Caco-2 (cell line): Measurements from ENCODE around the gene MTNR1B. TPM values are rescaled to one million over a fixed set of nuclear protein-coding genes. Genes with fewer than 3 reads are reported as not detected.

Experiments
- BruUV-seq: library from RNA; stranded (reverse); fragments of 400-500 nt; replicated peaks from 2 replicates; lab custom pipeline; 2021; lab: Mats Ljungman, UMichigan
- CTCF ChIA-PET: fragments of 300-600 bp; sonication (Branson Sonifier 250); formaldehyde crosslinking; loops from one replicate; lab custom pipeline; 2022; ENCODE audit warnings: antibody characterized with exemption; lab: Charles Lee
- POLR2A ChIA-PET: fragments of 300-600 bp; sonication (Branson Sonifier 250); formaldehyde crosslinking; loops from one replicate; lab custom pipeline; 2022; ENCODE audit warnings: antibody characterized with exemption; lab: Charles Lee
- DNase-seq, 2 experiments: peaks; one replicate each; pipeline versions ENCODE4 v3.0.0 to v3.0.0-alpha.2; 2020 to 2022
- H3K27me3 ChIP-seq: replicated peaks from 2 replicates; pipeline ENCODE4 v1.6.0; 2011; ENCODE audit warnings: low read length; ENCODE audit not compliant: control insufficient read depth, insufficient read depth
- H3K36me3 ChIP-seq: 2 replicates; pipeline ENCODE4 v1.5.1; 2011; ENCODE audit warnings: low read length; ENCODE audit not compliant: control insufficient read depth, insufficient read depth
- H3K4me1 ChIP-seq: fragments of 250-450 bp; sonication (Bioruptor Pico); 2 replicates; pipeline ENCODE4 v1.5.1; 2020; ENCODE audit warnings: mild to moderate bottlenecking
- H3K4me3 ChIP-seq: 2 replicates; pipeline ENCODE4 v1.5.1; 2011; ENCODE audit warnings: low read depth, mild to moderate bottlenecking, control low read depth, low read length
- H3K9me3 ChIP-seq: fragments of 250-450 bp; sonication (Bioruptor Pico); 2 replicates; pipeline ENCODE4 v1.5.1; 2020; ENCODE audit warnings: mild to moderate bottlenecking, moderate library complexity
- H3K27ac Mint-ChIP-seq: one replicate; pipeline ENCODE4 v1.8.0; 2022; ENCODE audit warnings: mixed read lengths; ENCODE audit not compliant: unreplicated experiment
- H3K27me3 Mint-ChIP-seq: one replicate; pipeline ENCODE4 v1.8.0; 2022; ENCODE audit warnings: mixed read lengths; ENCODE audit not compliant: insufficient read depth, unreplicated experiment
- H3K36me3 Mint-ChIP-seq: one replicate; pipeline ENCODE4 v1.8.0; 2022; ENCODE audit warnings: mild to moderate bottlenecking, mixed read lengths; ENCODE audit not compliant: insufficient read depth, unreplicated experiment
- H3K4me1 Mint-ChIP-seq: one replicate; pipeline ENCODE4 v1.8.0; 2022; ENCODE audit warnings: low read depth, mixed read lengths; ENCODE audit not compliant: unreplicated experiment
- H3K4me3 Mint-ChIP-seq: one replicate; pipeline ENCODE4 v1.8.0; 2022; ENCODE audit warnings: mild to moderate bottlenecking, moderate library complexity, mixed read lengths; ENCODE audit not compliant: unreplicated experiment
- H3K9me3 Mint-ChIP-seq: one replicate; pipeline ENCODE4 v1.8.0; 2022; ENCODE audit warnings: mixed read lengths; ENCODE audit not compliant: unreplicated experiment
- CTCF ChIP-seq, 2 experiments: fragments of 200-600 bp in 1 of 2; IDR thresholded peaks; 1 replicate in 1 of 2; 2 replicates in 1 of 2; pipeline versions ENCODE4 v1.5.1 to v1.8.0; 2011 to 2022; ENCODE audit warnings: antibody characterized with exemption in 1 of 2, control low read depth in 1 of 2, inconsistent platforms in 1 of 2, low read depth in 1 of 2, low read length in 1 of 2, mild to moderate bottlenecking in 1 of 2, moderate library complexity in 1 of 2; ENCODE audit not compliant: insufficient read depth in 1 of 2, severe bottlenecking in 1 of 2, unreplicated experiment in 1 of 2
- intact Hi-C: fragments of 100-400 bp; cut with micrococcal nuclease; formaldehyde crosslinking; loops from one replicate; pipeline ENCODE4 v1.10.0; 2022; ENCODE audit not compliant: unreplicated experiment
- total RNA-seq: library from RNA; stranded (reverse); gene quantifications from 2 replicates; pipeline ENCODE4 v1.2.3, GENCODE V29; 2022

The MTNR1B gene
- total RNA-seq, 1 experiment from 2014 or later, result not detected

GRCh38 chr11:92929246-92929645, 40.2 kb upstream of the MTNR1B start:
- no peaks in the 10 kb centered on the region for H3K27me3 ChIP-seq
- no peaks in the 10 kb centered on the region for H3K4me1 ChIP-seq
- H3K4me3 ChIP-seq, result no peak overlapping the region
- H3K9me3 ChIP-seq, result peaks cover 27% of the 10 kb centered on the region
- Mint-ChIP-seq H3K36me3 (no peaks in the 10 kb centered on the region), H3K27ac (no peak overlapping the region), H3K9me3 (peaks cover 26% of the 10 kb centered on the region), H3K4me1 (no peaks in the 10 kb centered on the region), H3K27me3 (peaks cover 3% of the 10 kb centered on the region), H3K4me3 (no peak overlapping the region)
- TF ChIP-seq CTCF (IDR thresholded peaks at IDR 0.05; ENCODE audit: insufficient read depth in 1 of 2, low read depth in 1 of 2, low read length in 1 of 2, severe bottlenecking in 1 of 2, unreplicated experiment in 1 of 2), result no peak
- no TSS peak for BruUV-seq
- ChIA-PET CTCF (no interaction called here), POLR2A (no interaction called here)
- no peak for DNase-seq
- intact Hi-C loops, result no loop called here
- H3K36me3 ChIP-seq, result no peaks in the 10 kb centered on the region

DNA sequence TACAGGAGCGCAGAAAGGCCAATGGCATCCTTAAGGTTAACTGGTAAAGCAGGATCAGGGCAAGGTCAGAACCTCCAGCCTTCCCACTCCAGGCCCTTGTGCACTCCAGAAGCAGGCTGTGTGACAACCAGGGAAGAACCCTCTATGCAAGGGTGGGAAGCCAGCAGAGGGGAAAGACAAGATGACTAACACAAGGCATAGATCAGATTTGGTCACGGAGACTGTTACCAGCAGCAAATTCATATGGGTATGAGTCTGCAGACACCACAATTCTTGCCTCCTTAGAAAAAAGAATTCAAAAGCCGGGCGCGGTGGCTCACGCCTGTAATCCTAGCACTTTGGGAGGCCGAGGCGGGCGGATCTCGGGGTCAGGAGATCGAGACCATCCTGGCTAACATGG, 39.8 kb upstream of the MTNR1B start:
- no peak overlapping the region for H3K4me3 ChIP-seq
- H3K9me3 ChIP-seq, result peaks cover 23% of the 10 kb centered on the region
- no peak overlapping the region for H3K4me3 Mint-ChIP-seq
- H3K27me3 Mint-ChIP-seq, result peaks cover 5% of the 10 kb centered on the region
- DNase-seq, result no peak
- H3K36me3 ChIP-seq, result no peaks in the 10 kb centered on the region
- H3K36me3 Mint-ChIP-seq, result no peaks in the 10 kb centered on the region
- no TSS peak for BruUV-seq
- ChIA-PET CTCF (no interaction called here), POLR2A (no interaction called here)
- no peaks in the 10 kb centered on the region for H3K4me1 Mint-ChIP-seq
- H3K27ac Mint-ChIP-seq, result no peak overlapping the region
- no peaks in the 10 kb centered on the region for H3K4me1 ChIP-seq
- no peak for TF ChIP-seq CTCF (IDR thresholded peaks at IDR 0.05; ENCODE audit: insufficient read depth in 1 of 2, low read depth in 1 of 2, low read length in 1 of 2, severe bottlenecking in 1 of 2, unreplicated experiment in 1 of 2)
- no peaks in the 10 kb centered on the region for H3K27me3 ChIP-seq
- peaks cover 22% of the 10 kb centered on the region for H3K9me3 Mint-ChIP-seq
- intact Hi-C loops, result no loop called here

DNA sequence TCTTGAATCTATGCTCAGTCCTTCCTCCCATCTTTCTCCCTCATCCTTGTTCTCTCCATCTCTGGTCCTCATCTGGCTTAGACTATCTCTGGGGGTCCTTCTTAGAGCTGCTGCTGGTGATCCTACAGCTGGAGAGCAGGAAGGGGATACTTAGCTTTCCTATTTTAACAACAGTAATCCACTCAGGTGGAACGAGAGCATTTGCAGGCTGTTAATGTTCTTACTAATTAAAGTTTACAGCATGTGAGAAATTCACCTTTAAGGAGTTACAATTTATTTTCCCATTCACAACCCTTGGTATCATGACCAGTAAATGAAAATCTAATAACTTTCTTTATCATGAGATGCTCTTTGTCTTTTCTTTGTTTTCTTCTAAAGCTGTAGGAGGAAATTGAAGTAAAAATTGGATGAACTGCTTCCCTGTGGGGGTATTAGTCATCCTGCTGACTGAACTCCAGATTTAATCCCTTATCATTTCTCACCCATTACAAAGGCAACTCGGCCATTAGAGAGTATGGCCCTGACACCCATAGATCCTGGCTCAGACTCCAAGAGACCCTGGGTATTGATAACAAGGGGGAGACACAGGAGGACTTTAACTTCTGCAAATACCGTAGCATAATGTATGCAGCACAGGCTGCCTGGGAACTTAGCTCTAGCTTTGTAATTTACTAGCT, 37.6 kb upstream of the MTNR1B start:
- CTCF ChIA-PET, result no interaction called here
- Mint-ChIP-seq H3K4me3 (no peak overlapping the region), H3K36me3 (no peaks in the 10 kb centered on the region), H3K4me1 (no peaks in the 10 kb centered on the region), H3K9me3 (peaks cover 5% of the 10 kb centered on the region), H3K27ac (no peak overlapping the region), H3K27me3 (peaks cover 5% of the 10 kb centered on the region)
- Histone ChIP-seq H3K4me1 (no peaks in the 10 kb centered on the region), H3K27me3 (no peaks in the 10 kb centered on the region), H3K9me3 (peaks cover 4% of the 10 kb centered on the region), H3K4me3 (no peak overlapping the region), H3K36me3 (no peaks in the 10 kb centered on the region)
- TF ChIP-seq CTCF (IDR thresholded peaks at IDR 0.05; ENCODE audit: insufficient read depth in 1 of 2, low read depth in 1 of 2, low read length in 1 of 2, severe bottlenecking in 1 of 2, unreplicated experiment in 1 of 2), result no peak
- POLR2A ChIA-PET, result no interaction called here
- intact Hi-C loops, result no loop called here
- no peak for DNase-seq
- BruUV-seq, result no TSS peak
